NT2/D1 (cell line): Measurements from ENCODE around the gene SLC28A2.

Experiments
- DNase-seq: peaks from one replicate; pipeline ENCODE4 v3.0.0-alpha.2; 2011; ENCODE audit warnings: low read depth, low spot score
- H3K27me3 ChIP-seq: 2 replicates; pipeline ENCODE4 v1.6.0; 2011; ENCODE audit warnings: mild to moderate bottlenecking; ENCODE audit not compliant: insufficient read length, insufficient read depth
- H3K36me3 ChIP-seq: 2 replicates; pipeline ENCODE4 v1.6.1; 2011; ENCODE audit warnings: mild to moderate bottlenecking, low read length, mixed read lengths; ENCODE audit not compliant: insufficient read depth, insufficient read length
- H3K4me1 ChIP-seq: 2 replicates; pipeline ENCODE4 v1.5.1; 2011; ENCODE audit not compliant: insufficient read depth, insufficient read length
- H3K4me3 ChIP-seq: 2 replicates; pipeline ENCODE4 v1.5.1; 2011; ENCODE audit warnings: low read depth; ENCODE audit not compliant: insufficient read length
- H3K9ac ChIP-seq: 2 replicates; pipeline ENCODE4 v1.6.0; 2011; ENCODE audit warnings: low read depth; ENCODE audit not compliant: insufficient read length
- H3K9me3 ChIP-seq: 2 replicates; pipeline ENCODE4 v1.5.1; 2011; ENCODE audit warnings: mild to moderate bottlenecking, low read length; ENCODE audit not compliant: insufficient read depth
- SUZ12 ChIP-seq: IDR thresholded peaks from 2 replicates; pipeline ENCODE4 v1.6.1; 2011; ENCODE audit not compliant: insufficient read length, insufficient read depth; ENCODE audit errors: extremely low read depth
- YY1 ChIP-seq: IDR thresholded peaks from 2 replicates; pipeline ENCODE4 v1.6.1; 2011; ENCODE audit not compliant: insufficient read length, insufficient read depth
- ZNF274 ChIP-seq: IDR thresholded peaks from 2 replicates; pipeline ENCODE4 v1.6.1; 2011; ENCODE audit warnings: mild to moderate bottlenecking, low read depth, low read length

SLC28A2 gene

DNA sequence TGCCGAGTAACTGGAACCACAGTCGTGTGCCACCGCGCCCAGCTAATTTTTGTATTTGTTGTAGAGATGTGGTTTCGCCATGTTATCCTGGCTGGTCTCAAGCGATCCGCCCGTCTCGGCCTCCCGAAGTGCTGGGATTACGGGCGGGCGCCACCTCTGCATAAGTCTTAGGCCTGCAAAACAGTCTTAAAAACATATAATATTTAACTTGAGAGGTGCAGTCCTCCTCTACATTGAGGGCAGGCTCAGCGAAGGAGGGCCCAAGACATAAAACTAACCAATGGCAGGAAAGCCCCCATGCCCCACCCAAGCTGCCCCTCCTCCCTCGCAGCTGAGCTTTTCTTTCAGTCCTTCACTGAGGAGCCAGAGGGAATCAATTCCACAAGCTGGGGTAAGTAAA, at the start of gene SLC28A2:
TSS of gene SLC28A2 (plus strand) at position 347 of the 400 bp plus-strand sequence. CDS start 982 bp downstream, outside the sequence.
- no peak within 1 kb of the TSS for H3K9ac ChIP-seq
- H3K4me1 ChIP-seq = no peaks in the 10 kb centered on the region
- no peak for TF ChIP-seq ZNF274
- no peak for TF ChIP-seq SUZ12
- no peak for TF ChIP-seq YY1
- no peaks in the 10 kb centered on the region for H3K36me3 ChIP-seq
- no peak for DNase-seq
- no peaks in the 10 kb centered on the region for H3K9me3 ChIP-seq
- no peak within 1 kb of the TSS for H3K4me3 ChIP-seq
- no peaks in the 10 kb centered on the region for H3K27me3 ChIP-seq

GRCh38 chr15:45203182-45203581, 48.9 kb upstream of the SLC28A2 start:
- no peak overlapping the region for H3K4me3 ChIP-seq
- H3K9ac ChIP-seq = no peak overlapping the region
- no peaks in the 10 kb centered on the region for H3K4me1 ChIP-seq
- DNase-seq = no peak
- H3K9me3 ChIP-seq = no peaks in the 10 kb centered on the region
- no peak for TF ChIP-seq SUZ12
- TF ChIP-seq YY1 = no peak
- no peak for TF ChIP-seq ZNF274
- H3K27me3 ChIP-seq = no peaks in the 10 kb centered on the region
- no peaks in the 10 kb centered on the region for H3K36me3 ChIP-seq

- DNase-seq = no peak
- Histone ChIP-seq H3K9me3 (no peaks in the 10 kb centered on the region), H3K4me1 (no peaks in the 10 kb centered on the region), H3K36me3 (no peaks in the 10 kb centered on the region), H3K9ac (no peak overlapping the region), H3K27me3 (no peaks in the 10 kb centered on the region), H3K4me3 (no peak overlapping the region)
- no peak for TF ChIP-seq SUZ12
- TF ChIP-seq YY1 = no peak
- no peak for TF ChIP-seq ZNF274
Measured at GRCh38 chr15:45205192-45205591, 46.8 kb upstream of the SLC28A2 start.

DNA sequence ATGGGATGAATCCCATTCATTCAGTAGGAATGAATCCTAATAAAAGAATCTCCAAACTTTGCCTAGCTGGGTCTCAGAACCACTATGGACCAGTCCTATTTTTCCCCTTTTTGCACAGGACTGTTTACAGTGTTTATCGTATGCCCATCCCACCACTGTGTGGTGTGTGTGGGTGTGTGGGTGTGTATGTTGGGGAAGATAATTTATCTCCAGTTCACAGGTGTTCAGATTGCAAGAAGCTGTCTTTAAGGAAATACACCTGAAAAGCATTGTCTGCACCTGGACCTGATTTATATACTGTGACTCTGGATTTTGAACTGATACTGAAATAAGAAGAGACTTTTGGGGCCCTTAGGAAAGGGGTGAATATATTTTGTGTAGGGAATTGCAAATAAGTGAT, 39.5 kb upstream of the SLC28A2 start:
- Histone ChIP-seq H3K9ac (no peak overlapping the region), H3K4me3 (no peak overlapping the region), H3K9me3 (no peaks in the 10 kb centered on the region), H3K4me1 (no peaks in the 10 kb centered on the region), H3K27me3 (no peaks in the 10 kb centered on the region), H3K36me3 (no peaks in the 10 kb centered on the region)
- DNase-seq = no peak
- no peak for TF ChIP-seq SUZ12
- TF ChIP-seq YY1 = no peak
- TF ChIP-seq ZNF274 = no peak

DNA sequence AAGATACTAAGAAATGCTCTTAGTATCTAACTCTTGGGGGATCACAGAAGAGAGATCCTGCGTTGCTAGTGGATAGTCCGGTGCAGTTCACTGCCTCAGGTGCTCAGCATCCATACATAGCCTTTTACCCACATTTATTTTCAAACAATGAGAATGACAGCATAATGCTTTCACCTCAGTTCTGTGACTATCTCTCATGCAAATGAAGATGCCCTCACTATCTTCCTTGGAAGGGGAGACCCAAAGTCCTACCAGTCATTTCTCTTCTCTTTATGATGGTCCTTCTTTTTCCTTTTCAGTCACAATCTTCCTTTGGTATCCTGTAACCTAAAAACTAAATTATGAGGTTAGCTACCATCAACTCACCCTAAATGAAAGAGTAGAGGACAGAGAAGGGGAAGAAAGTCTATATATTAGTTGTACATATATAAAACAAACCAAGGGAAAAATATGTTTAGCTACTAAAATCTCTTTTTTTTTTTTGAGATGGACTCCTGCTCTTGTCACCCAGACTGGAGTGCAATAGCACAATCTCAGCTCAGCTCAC, 30.9 kb upstream of the SLC28A2 start:
- no peaks in the 10 kb centered on the region for H3K4me1 ChIP-seq
- no peak for DNase-seq
- no peak for TF ChIP-seq ZNF274
- H3K9me3 ChIP-seq = no peaks in the 10 kb centered on the region
- H3K27me3 ChIP-seq = no peaks in the 10 kb centered on the region
- no peak overlapping the region for H3K4me3 ChIP-seq
- no peak overlapping the region for H3K9ac ChIP-seq
- H3K36me3 ChIP-seq = no peaks in the 10 kb centered on the region

- DNase-seq = no peak
- TF ChIP-seq ZNF274 (no peak), SUZ12 (no peak), YY1 (no peak)
- Histone ChIP-seq H3K4me1 (no peaks in the 10 kb centered on the region), H3K36me3 (no peaks in the 10 kb centered on the region), H3K9me3 (no peaks in the 10 kb centered on the region), H3K27me3 (no peaks in the 10 kb centered on the region), H3K9ac (no peak overlapping the region), H3K4me3 (no peak overlapping the region)
Measured at GRCh38 chr15:45221967-45222366, 30.1 kb upstream of the SLC28A2 start.

DNA sequence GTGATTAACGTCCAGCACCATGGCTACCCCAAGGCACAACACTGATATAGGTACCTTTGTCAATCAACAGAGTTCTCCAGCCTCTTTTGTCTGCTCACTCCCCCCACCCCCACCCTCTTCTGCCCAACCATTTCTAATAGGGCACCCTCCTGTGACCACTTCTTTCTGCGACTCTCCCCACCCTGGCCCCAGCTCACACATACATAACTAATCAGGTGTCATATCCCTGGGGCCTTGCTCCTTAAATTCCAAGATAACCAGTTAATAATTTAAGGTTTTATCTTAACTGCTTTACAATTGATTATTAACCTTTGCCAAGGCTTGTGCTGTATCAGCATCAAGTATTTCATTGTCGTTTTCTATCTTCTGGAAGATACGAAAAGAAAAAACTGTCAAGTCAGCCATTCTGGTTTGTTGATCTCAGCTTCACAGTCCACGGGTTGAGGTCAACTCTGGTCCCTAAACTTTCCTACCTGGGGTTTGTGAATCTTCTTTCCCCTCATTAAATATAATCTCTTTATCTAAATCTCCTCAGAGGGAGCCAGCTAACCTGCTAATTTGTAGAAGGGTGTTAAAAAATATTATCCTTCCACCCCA, 27.3 kb upstream of the SLC28A2 start:
- Histone ChIP-seq H3K36me3 (no peaks in the 10 kb centered on the region), H3K4me3 (no peak overlapping the region), H3K27me3 (no peaks in the 10 kb centered on the region), H3K9me3 (no peaks in the 10 kb centered on the region), H3K4me1 (no peaks in the 10 kb centered on the region), H3K9ac (no peak overlapping the region)
- TF ChIP-seq ZNF274 = no peak
- no peak for TF ChIP-seq YY1
- TF ChIP-seq SUZ12 = no peak
- no peak for DNase-seq
